ENCODE results near the gene PADI1.
A peak's percentile ranks its signal among the peaks of the same experiment; 100 is the strongest.

The PADI1 gene

GRCh38 chr1:17248781-17249180 is 43.9 kb downstream of the PADI1 start, which contains the start of gene PADI3:
TSS of gene PADI3 (plus strand) at chr1:17249098. CDS start at chr1:17249138, 40 bp downstream.
- DNase-seq (ENCODE audit: low read depth), result no peak
- no peak within 1 kb of the TSS for H3K4me3 ChIP-seq (replicated peaks; ENCODE audit: low read depth, low read length)
- no peak for TF ChIP-seq CTCF (IDR thresholded peaks at IDR 0.05; ENCODE audit: low read length, missing control alignments)

DNA sequence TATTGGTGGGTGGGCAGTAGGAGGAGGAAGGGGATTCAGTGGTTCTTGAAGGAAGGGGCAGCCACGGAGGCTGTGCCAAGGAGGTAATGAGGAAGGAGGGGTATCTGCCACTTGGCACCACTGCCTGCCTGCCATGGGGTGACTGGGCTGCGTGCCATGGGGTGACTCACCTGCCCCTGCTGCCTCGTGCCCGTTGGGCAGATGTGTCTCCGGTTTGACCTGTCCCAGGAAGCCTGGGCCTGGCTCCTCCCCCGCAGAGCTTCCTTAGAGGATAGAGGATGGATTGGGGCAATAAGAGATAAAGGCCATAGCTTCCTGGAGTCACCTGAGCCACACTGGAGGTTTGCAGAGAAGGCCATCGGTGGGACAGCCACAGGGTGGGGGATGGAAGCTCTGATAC is 45.7 kb downstream of the PADI1 start:
- DNase-seq (ENCODE audit: low read depth), result no peak
- H3K4me3 ChIP-seq (replicated peaks; ENCODE audit: low read depth, low read length), result no peak overlapping the region
- TF ChIP-seq CTCF (IDR thresholded peaks at IDR 0.05; ENCODE audit: low read length, missing control alignments), result no peak

- DNase-seq (ENCODE audit: low read depth), result no peak
- no peak for TF ChIP-seq CTCF (IDR thresholded peaks at IDR 0.05; ENCODE audit: low read length, missing control alignments)
- no peak overlapping the region for H3K4me3 ChIP-seq (replicated peaks; ENCODE audit: low read depth, low read length)
Observed at GRCh38 chr1:17251246-17251645, 46.3 kb downstream of the PADI1 start.

DNA sequence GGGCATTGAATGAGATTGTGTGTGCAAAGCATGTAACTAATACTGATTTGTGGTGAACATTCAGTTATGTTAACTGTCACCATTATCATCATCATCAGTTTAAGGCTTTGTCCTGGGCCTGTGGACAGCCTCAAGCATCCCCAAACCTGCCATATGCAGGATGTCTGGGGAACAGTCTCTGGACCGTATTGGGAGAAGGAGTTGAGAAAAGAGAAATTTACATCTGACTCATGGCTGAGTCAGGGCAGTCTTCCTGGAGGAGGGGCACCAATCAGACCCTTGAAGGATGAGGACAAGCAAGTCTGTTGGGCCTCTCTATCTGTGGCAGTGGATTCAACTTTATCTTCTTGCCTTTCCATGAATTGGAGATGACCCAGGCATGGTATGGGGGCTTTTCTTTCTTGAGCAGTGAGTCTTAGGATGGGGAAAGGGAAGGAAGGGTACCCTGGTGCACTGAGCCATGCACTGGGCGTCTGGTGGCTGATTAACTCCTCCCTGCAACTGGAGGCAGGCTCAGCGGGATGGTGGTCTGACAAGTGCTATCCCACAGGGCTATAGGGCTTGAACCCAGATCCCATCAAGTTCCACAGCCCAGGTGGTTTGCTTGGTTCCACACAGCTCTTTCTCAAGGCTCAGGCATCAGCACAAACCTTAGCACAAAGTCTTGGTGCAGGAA is 46.9 kb downstream of the PADI1 start:
- peak; percentile 27 for DNase-seq (ENCODE audit: low read depth)
- no peak overlapping the region for H3K4me3 ChIP-seq (replicated peaks; ENCODE audit: low read depth, low read length)
- no peak for TF ChIP-seq CTCF (IDR thresholded peaks at IDR 0.05; ENCODE audit: low read length, missing control alignments)

DNA sequence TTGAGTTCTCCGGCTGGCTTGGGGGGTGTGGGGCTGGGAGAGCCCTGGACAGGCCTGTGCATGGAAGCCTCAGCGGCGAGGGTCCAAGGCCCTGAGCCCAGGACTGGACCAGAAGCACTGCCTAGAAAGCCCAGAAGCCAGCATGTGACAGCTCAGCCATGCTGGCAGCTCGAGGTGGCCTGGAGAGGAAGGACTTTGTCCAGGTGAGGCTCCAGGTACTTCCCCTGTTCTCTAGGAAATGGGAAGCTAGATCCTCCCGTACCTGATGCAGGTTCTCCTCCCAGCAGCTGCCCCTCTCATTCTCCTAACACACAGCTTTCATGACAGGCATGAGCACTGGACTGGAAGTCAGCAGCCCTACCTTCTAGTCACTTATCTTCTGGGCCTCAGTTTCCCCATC is 50.4 kb downstream of the PADI1 start:
- no peak for TF ChIP-seq CTCF (IDR thresholded peaks at IDR 0.05; ENCODE audit: low read length, missing control alignments)
- DNase-seq (ENCODE audit: low read depth), result no peak

DNA sequence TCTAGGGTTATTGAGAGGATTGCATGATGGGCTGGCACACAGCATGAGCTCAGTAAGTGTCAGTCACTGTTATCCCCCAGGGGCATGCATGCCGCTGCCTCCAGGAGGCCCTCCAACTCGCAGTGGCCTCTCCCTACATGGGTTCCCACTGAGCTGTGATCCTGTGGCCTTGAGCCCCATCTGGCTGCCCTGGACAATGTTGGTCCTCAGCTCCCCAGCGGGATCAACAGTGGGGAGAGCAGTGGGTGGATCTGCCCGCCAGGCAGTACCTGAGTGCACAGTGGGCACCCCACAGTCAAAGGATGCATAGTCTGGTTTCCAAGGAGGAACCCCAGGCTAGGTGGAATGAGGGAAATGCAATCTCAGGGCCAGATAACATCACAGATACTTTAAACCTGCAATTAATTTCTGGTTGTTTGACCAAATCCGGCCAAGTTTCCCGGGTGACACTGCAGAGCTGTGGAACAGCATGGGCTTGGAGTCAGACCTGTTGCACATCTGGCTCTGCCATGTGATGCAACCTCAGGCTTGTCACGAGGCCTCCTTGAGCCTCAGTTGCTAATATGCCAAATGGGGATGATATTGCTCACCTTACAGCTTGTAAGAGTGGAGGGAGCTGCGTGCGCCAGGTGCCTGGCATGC is 53.3 kb downstream of the PADI1 start:
- H3K4me3 ChIP-seq (replicated peaks; ENCODE audit: low read depth, low read length), result no peak overlapping the region
- no peak for TF ChIP-seq CTCF (IDR thresholded peaks at IDR 0.05; ENCODE audit: low read length, missing control alignments)
- no peak for DNase-seq (ENCODE audit: low read depth)

More for the DNA sequence above, 50.4 kb downstream of the PADI1 start:
- H3K4me3 ChIP-seq (replicated peaks; ENCODE audit: low read depth, low read length), result no peak overlapping the region

DNA sequence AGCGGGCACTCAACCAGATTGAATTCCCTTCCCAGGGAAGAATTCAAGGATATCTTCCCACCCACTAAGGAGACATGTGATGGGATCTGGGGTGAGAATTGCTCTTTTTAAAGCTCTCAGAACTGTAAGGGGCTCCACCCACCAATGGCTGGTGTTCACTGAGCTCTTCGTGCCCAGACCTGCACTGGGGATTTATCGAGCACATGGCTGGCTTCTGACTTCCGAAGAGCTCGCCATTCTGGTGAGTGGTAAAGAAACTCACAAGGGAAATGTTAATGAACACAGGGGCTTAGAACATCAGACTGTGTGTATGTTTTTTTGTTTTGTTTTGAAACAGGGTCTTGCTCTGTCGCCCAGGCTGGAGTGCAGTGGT is 53.8 kb downstream of the PADI1 start:
- TF ChIP-seq CTCF (IDR thresholded peaks at IDR 0.05; ENCODE audit: low read length, missing control alignments), result no peak

More for the DNA sequence above, 53.8 kb downstream of the PADI1 start:
- no peak for DNase-seq (ENCODE audit: low read depth)
- no peak overlapping the region for H3K4me3 ChIP-seq (replicated peaks; ENCODE audit: low read depth, low read length)
